ENCODE measurements around the gene ZNF18.
A peak's percentile ranks its signal among the peaks of the same experiment; 100 is the strongest.

ZNF18 gene

GRCh38 chr17:11997147-11997971 lies at the start of gene ZNF18:
ZNF18 (minus strand) TSS chr17:11997475; CDS start chr17:11992829, 4,646 bp downstream.
- peak; percentile 46 to 85 for DNase-seq

GRCh38 chr17:12046786-12047185 lies 49.5 kb upstream of the ZNF18 start:
- no peak for DNase-seq

GRCh38 chr17:12043702-12044101 lies 46.4 kb upstream of the ZNF18 start:
- no peak for DNase-seq

GRCh38 chr17:12041312-12041711 lies 44.0 kb upstream of the ZNF18 start:
- no peak for DNase-seq

- no peak for DNase-seq
These were observed 43.2 kb upstream of the ZNF18 start for GRCh38 chr17:12040478-12040877.

GRCh38 chr17:12037970-12038369 lies 40.7 kb upstream of the ZNF18 start:
- DNase-seq: no peak

GRCh38 chr17:12035673-12036072 lies 38.4 kb upstream of the ZNF18 start:
- DNase-seq: no peak

- DNase-seq: no peak
These were observed 37.3 kb upstream of the ZNF18 start for GRCh38 chr17:12034538-12034937.

GRCh38 chr17:12028611-12029010 lies 31.3 kb upstream of the ZNF18 start:
- DNase-seq: no peak

GRCh38 chr17:12027658-12028057 lies 30.4 kb upstream of the ZNF18 start:
- no peak for DNase-seq

- DNase-seq: no peak
These were observed 27.1 kb upstream of the ZNF18 start for GRCh38 chr17:12024327-12024726.

GRCh38 chr17:12022310-12022709 lies 25.0 kb upstream of the ZNF18 start:
- no peak for DNase-seq

GRCh38 chr17:12021623-12022140 lies 24.4 kb upstream of the ZNF18 start:
- DNase-seq: no peak

GRCh38 chr17:12020642-12021622 lies 23.7 kb upstream of the ZNF18 start, which contains the start of gene MAP2K4:
MAP2K4 (plus strand) TSS chr17:12020877; CDS start chr17:12020887, 10 bp downstream.
- peak; percentile 4 to 79 for DNase-seq

GRCh38 chr17:12007466-12007865 lies 10.2 kb upstream of the ZNF18 start:
- DNase-seq: no peak

- no peak for DNase-seq
These were observed 2.4 kb upstream of the ZNF18 start for GRCh38 chr17:11999696-12000095.

GRCh38 chr17:11997972-11998233 lies 628 bp upstream of the ZNF18 start:
- no peak for DNase-seq

GRCh38 chr17:11996722-11997146 lies 541 bp downstream of the ZNF18 start:
- peak in 1 of 2 experiments; percentile 30 for DNase-seq

- DNase-seq: no peak
These were observed 5.8 kb downstream of the ZNF18 start for GRCh38 chr17:11991461-11991860.

GRCh38 chr17:11990363-11990983 lies 6.8 kb downstream of the ZNF18 start:
- no peak for DNase-seq

- peak; percentile 3 to 40 for DNase-seq
These were observed 10.3 kb downstream of the ZNF18 start for GRCh38 chr17:11986942-11987329.

- no peak for DNase-seq
These were observed 10.9 kb downstream of the ZNF18 start for GRCh38 chr17:11986179-11986941.

Measured in NCI-H446 (cell line).